ENCODE results near the gene ADCY7. TPM values are rescaled to one million over a fixed set of nuclear protein-coding genes. Genes with fewer than 3 reads are reported as not detected.
A peak's percentile ranks its signal among the peaks of the same experiment; 100 is the strongest.

Gene ADCY7
- total RNA-seq, 1 experiment from 2014 or later = 34.2 TPM

DNA sequence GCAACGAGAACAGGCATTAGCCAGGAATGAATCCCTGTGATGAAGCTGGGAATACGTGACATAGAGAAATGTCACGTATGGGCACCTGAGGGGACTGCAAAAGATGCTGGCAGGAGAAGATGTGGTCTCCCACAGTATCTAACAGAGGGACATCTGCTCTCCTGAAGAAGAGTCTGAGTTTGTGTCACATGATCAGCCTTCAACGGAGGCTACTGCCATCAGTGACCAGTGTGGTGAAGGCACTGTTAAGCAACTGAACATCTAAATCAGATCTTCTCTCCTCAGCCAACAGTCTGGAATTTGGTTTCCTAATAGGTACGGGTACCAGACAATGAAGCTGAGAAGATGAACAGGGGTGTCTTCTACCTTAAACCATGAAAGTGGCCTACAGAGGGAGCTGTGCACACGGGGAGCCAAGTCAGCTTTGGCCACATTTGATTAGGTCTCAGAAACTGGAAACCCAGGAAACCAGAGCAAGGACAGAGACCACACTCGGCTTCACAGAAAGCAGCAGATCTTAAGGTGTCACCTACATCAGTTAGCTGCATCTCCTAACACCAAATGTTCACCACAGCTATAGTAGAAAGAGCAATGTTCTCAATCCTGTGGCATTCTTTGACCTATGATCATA lies 60.6 kb downstream of the ADCY7 start:
- Histone ChIP-seq H3K36me3 (ENCODE audit: control insufficient read depth in 1 of 2, insufficient read depth in 2 of 2, low read length in 2 of 2) (peaks cover 26 to 34% of the 10 kb centered on the region in 2 experiments), H3K4me3 (replicated peaks in 1 of 2; ENCODE audit: low read depth in 1 of 2, low read length in 2 of 2) (no peak overlapping the region), H3K9me2 (ENCODE audit: insufficient read depth) (no peaks in the 10 kb centered on the region), H3K4me1 (ENCODE audit: control insufficient read depth in 1 of 2, insufficient read depth in 2 of 2, low read length in 2 of 2) (no peaks in the 10 kb centered on the region), H3K27ac (ENCODE audit: low read depth, low read length) (no peak overlapping the region), H3K27me3 (ENCODE audit: insufficient read depth, low read length) (no peaks in the 10 kb centered on the region), H3K9ac (ENCODE audit: low read length) (no peak overlapping the region), H3K79me2 (ENCODE audit: insufficient read depth, low read length) (peaks cover 10% of the 10 kb centered on the region), H3K9me3 (ENCODE audit: control insufficient read depth in 1 of 2, insufficient read depth in 1 of 2, low read depth in 1 of 2, low read length in 2 of 2) (no peaks in the 10 kb centered on the region), H4K20me1 (ENCODE audit: insufficient read depth) (peaks cover 3% of the 10 kb centered on the region; the same call in 1 of the 2 replicates), H3K4me2 (ENCODE audit: low read length) (no peak overlapping the region), H2AFZ (ENCODE audit: low read depth, low read length, poor library complexity, severe bottlenecking) (no peak overlapping the region)
- DNase-seq (ENCODE audit: low read depth, low spot score) (peak; percentile 31), ATAC-seq (peak; percentile 81)
- CTCF ChIA-PET = interaction anchor here (0.7 to 1.8 kb wide), 8 partner anchors 10 to 479 kb away, joined by 3 to 11 read pairs (median 4); partner anchors contain the start of gene CNEP1R1
- TF ChIP-seq ZBTB33 (IDR thresholded peaks at IDR 0.05; ENCODE audit: extremely low read depth, insufficient replicate concordance, low read length) (no peak), YY1 (IDR thresholded peaks at IDR 0.05; ENCODE audit: extremely low read depth, insufficient replicate concordance, low read depth, low read length) (no peak), POLR2A (IDR thresholded peaks at IDR 0.05; ENCODE audit: borderline replicate concordance, extremely low read depth, insufficient read depth, insufficient read length) (no peak), CTCF (IDR thresholded peaks at IDR 0.05 in 2 of 3, conservative IDR thresholded peaks at IDR 0.05 in 1 of 3; ENCODE audit: borderline replicate concordance in 1 of 3, insufficient read depth in 1 of 3, low read depth in 2 of 3, low read length in 2 of 3) (peak; percentile 26 to 71 (median 67); a peak in 5 of 6 replicates), POLR2AphosphoS5 (IDR thresholded peaks at IDR 0.05; ENCODE audit: low read depth, low read length) (no peak), CBX3 (IDR thresholded peaks at IDR 0.05; ENCODE audit: low read depth) (no peak), ZNF274 (IDR thresholded peaks at IDR 0.05; ENCODE audit: low read depth, low read length) (no peak), RAD21 (IDR thresholded peaks at IDR 0.05; ENCODE audit: low read depth) (peak; percentile 57), SIN3A (IDR thresholded peaks at IDR 0.05; ENCODE audit: low read depth) (no peak)
- TF ChIP-seq, protein P1, sequence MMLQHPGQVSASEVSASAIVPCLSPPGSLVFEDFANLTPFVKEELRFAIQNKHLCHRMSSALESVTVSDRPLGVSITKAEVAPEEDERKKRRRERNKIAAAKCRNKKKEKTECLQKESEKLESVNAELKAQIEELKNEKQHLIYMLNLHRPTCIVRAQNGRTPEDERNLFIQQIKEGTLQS (IDR thresholded peaks at IDR 0.05) = no peak
- POLR2A ChIA-PET = no interaction called here
- no TSS peak for BruUV-seq (replicated peaks)
- intact Hi-C loops (cut with micrococcal nuclease) = loop anchor here (1.0 kb wide), 1 partner anchor 479 kb away; no protein-coding TSS in a partner anchor
- RAD21 ChIA-PET (ENCODE audit: low non-redundant PET in 1 of 2, low total read pairs in 2 of 2, uncharacterized antibody in 2 of 2, unreplicated experiment in 2 of 2) = interaction anchor here (0.6 to 1.2 kb wide), 3 partner anchors 177 to 479 kb away, joined by 4 to 14 read pairs (median 4); no protein-coding TSS in a partner anchor
